GM18507 (cell line): Measurements from ENCODE around the gene GSPT2.
"Not testable (repeated sequence)": the region's sequence is repeated elsewhere in the genome, so short reads cannot be mapped to it uniquely, and the experiment has no call there.

Source experiments
- DNase-seq: peaks from one replicate; pipeline ENCODE4 v3.0.0; 2011; ENCODE audit warnings: low read depth; ENCODE audit not compliant: insufficient read length; ENCODE audit errors: extremely low spot score
- FAIRE-seq: peaks from 2 replicates; lab custom pipeline; 2011; peaks lifted over from hg19 to GRCh38; lab: Jason Lieb, UNC

GSPT2 gene

DNA sequence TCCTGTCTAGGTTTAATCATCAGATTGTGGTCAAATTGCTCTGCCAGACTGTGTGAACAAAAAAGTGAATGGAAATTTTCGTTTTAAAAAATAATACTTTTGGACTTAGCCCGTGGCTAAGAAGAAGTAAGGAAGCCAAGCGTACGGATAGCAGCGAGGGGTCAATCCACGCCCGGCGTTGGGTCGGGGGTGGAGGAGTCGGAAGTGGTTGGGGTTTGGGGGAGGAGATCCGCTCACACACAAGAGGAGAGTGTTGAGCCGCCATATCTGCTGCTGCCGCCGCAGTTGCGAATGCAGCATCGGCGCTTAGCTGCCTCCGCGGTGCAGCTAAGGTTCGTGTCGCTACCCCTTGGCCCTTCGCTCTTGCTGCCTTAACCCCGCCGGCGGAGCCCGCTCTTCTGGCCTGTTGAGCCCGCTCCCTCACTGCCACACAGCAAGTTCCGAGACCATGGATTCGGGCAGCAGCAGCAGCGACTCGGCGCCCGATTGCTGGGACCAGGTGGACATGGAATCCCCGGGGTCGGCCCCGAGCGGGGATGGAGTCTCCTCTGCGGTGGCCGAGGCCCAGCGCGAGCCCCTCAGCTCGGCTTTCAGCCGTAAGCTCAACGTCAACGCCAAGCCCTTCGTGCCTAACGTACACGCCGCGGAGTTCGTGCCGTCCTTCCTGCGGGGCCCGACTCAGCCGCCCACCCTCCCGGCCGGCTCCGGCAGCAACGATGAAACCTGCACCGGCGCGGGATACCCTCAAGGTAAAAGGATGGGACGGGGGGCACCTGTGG is at the start of gene GSPT2:
Gene GSPT2 (plus strand): TSS at position 264 of the 779 bp plus-strand sequence. CDS start 185 bp downstream, at position 449.
- FAIRE-seq (peak; percentile 93), DNase-seq (peak; percentile 33)

- no peak for FAIRE-seq
- no peak for DNase-seq
Observed at GRCh38 chrX:51694254-51694653, 49.0 kb upstream of the GSPT2 start.

GRCh38 chrX:51697397-51697796 is 45.8 kb upstream of the GSPT2 start:
- DNase-seq (no peak), FAIRE-seq (no peak)

GRCh38 chrX:51710277-51711164 is 32.7 kb upstream of the GSPT2 start, which contains the start of gene CENPVL1:
Gene CENPVL1 (plus strand): TSS chrX:51710512. CDS start chrX:51710512, 0 bp downstream.
- FAIRE-seq, DNase-seq: not testable (repeated sequence)

DNA sequence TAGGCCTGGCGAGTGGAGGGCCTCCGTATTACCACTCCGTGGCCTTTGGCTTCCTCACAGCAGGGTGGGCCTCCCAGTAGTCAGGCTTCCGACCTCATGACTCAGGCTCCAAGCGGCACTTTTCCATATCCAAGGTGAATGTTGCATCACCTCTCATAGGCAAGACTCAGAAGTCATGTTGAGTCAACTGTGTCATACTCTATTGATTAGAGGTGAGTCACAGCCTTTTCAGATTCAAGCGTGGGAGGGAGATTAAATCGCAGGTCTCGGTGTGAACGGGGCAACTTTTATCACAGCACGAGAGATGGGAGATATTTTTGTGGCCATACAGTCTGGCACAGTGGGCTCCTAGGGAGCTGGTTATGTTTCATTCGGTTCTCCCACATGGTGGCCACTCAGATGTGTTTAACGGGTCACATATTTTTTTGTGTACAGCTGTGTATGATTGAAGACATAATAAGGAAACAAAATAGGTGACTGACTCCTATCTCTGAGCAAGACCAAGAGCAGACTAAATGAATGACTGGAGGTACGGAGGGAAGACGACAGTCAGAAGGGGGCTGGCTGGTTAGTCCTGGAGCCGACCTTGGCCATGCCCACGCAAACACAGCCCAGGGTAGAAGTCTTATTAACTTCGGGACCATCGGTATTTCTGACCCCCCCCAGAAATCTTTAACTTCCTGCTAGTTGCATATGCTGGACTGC is 30.1 kb upstream of the GSPT2 start:
- not testable (repeated sequence) for DNase-seq, FAIRE-seq

- FAIRE-seq: no peak
- DNase-seq: no peak
Observed at GRCh38 chrX:51728202-51728601, 15.0 kb upstream of the GSPT2 start.

DNA sequence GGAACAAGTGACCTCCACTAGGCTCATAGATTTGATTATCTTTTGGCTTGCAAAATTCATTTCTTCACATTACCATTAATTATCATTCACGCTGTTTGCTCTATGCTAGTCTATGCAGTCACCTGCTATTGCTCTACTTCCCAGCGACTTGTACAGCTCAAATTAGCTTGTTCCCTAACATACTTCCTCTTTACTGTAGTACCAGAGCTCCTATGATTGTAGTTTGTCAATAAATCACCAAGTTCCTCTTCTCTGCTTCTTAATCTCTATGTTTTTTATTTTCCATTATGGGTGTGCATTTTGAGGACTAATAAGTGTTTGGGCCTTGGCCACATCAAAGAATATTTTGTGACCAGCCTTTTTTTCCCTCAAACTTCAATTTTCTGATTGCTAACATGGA is 6.2 kb upstream of the GSPT2 start:
- no peak for DNase-seq
- peak; percentile 55 for FAIRE-seq

DNA sequence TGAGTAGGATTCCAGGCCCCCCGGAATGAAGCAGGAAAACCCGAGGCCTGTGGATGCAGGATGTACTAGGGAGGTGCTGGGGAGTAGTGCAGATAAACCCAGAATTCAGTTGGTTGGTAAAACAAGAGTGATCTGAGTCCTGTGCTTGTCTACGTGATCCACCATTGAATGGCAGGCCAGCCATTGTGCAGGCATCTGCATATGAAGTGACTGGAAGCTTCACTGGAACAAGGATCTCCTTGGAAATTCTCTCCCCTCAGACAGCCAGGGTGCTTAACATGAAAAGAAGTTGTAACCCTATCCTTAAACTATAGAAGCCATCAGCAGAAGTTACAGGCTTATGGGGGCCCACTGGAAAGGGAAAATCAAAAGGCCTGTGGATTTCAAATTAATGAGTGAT is 656 bp upstream of the GSPT2 start:
- FAIRE-seq (no peak), DNase-seq (no peak)

DNA sequence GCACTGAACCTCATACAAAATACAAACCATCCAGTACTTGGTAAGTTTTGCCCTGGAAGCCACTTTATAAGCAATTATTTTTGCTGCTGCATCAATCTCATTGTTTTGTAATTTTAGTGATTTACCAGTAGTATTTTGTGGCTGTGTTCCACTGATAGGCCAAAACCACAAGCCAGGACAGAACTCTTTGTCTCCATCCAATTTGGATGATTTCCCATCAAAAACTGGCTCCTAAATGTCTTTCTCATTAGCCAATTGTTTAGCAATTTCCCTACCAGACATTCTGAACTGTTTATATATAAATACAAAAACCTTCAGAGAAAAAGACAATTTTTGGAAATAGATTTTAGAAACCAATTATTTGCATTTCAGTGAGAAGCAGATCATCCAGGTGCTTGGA is 4.4 kb downstream of the GSPT2 start:
- no peak for FAIRE-seq

DNA sequence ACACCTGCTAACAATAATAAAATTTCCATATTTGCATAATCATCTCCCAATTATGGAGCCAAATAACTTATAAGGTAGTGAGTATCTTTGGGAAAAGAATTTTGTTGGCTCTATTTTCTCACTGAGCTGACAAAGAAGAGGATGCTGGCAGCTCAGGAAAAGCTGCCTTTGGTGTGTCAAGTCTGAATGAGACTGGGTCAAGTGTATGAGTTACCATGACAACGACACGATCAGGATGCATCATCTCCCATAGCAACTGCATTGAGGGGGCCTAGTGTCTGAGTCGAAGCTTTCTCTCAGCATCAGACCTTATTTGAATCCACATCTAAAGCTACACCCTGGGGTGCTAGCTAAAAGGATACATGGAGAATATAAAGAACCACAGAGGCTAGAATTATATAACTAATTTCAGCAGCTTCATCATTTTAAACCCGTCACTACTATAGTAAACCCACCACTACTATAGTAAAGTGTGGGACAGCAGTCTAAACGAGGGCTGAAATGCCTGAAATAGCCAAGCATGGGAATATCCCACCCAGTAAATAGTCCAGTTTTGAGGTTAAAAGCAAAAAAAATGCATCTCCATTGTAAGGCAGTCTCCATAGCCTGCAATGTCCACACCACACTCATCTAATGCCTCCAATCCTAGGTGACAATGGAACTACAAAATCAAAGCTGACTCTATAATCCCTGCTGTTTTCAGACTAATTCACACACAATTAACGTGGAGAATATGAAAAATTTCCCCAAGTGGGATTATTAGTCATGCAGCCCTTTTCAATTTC is 16.0 kb downstream of the GSPT2 start:
- FAIRE-seq (no peak), DNase-seq (no peak)

More for the DNA sequence above, 4.4 kb downstream of the GSPT2 start:
- DNase-seq: no peak

- FAIRE-seq: no peak
- DNase-seq: no peak
Observed at GRCh38 chrX:51760657-51761056, 17.4 kb downstream of the GSPT2 start.

- FAIRE-seq: no peak
- no peak for DNase-seq
Observed at GRCh38 chrX:51766546-51766945, 23.3 kb downstream of the GSPT2 start.

DNA sequence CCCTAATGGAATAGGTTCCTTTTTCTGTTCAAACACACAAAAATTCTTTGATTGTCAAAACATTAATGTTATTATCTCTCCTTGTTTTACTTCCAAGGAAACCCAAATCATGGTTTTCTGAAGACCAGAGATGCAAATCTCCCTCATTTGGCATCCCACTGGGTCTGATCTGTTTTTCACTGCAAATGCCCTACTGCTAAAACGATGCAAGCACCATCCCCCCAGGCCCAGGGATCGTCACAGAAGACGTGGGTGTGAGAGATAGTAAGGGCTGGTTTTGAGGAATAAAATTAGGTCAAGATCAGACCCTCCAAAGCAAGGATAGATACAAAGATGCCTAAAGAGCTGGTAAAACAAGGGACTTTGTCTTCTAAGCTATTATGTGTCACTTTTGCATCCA is 33.6 kb downstream of the GSPT2 start:
- DNase-seq (no peak), FAIRE-seq (no peak)

DNA sequence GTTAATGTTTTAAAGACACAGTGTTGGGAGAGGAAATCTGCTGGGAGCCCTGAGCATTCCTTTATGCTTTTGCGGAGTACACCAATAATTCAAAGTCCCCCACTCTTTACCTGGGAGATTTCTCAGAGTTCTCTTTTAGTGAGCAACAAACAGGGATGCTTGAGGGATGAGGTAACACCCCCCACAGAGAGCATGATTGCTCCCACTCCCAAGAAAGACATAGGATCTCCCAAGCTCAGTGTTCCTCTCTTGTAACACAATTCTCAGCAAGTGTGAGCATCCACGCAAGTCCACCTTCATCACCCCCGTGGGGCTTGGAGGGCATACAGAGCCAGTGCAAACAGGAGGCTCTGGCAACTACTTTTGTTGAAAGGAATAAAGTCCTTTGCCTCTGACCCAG is 36.1 kb downstream of the GSPT2 start:
- no peak for FAIRE-seq
- DNase-seq: no peak

DNA sequence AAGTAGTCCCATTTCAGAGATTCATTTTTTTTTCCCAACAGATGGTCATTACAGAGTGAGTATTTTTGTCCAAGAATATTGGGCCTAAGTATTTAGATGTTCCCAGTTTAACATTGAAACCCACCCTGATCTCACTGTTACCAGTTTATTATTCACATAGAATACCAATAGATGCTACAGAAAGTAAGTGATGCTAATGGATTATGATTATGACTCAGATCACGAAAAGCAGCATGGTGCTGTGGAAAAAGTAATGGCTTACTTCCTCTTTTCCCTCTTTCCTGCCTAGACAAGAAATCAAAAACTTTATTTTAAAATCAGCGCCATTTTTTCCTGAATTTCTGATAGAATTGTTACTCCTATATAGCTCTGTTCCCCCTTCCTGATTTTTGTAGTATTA is 51.9 kb downstream of the GSPT2 start:
- no peak for FAIRE-seq

More for the DNA sequence above, 51.9 kb downstream of the GSPT2 start:
- no peak for DNase-seq
